Activated CD8-positive, alpha-beta T cell treated with anti-CD3 and anti-CD28 coated beads for 36 hours (primary cell): ENCODE measurements around the gene DIAPH3. TPM values are rescaled to one million over a fixed set of nuclear protein-coding genes. Genes with fewer than 3 reads are reported as not detected.
"Not testable (repeated sequence)": the region's sequence is repeated elsewhere in the genome, so short reads cannot be mapped to it uniquely, and the experiment has no call there.

ENCODE experiments used
- ATAC-seq: fragments of 200-7000 bp; cut with Tn5 transposase; one replicate; pipeline ENCODE4 v1.10.0; 2021; ENCODE audit warnings: mild to moderate bottlenecking, moderate library complexity
- CTCF ChIA-PET: fragments of 350-600 bp; sonication (Branson Sonifier 250); formaldehyde crosslinking; loops from one replicate; lab custom pipeline; 2021; ENCODE audit warnings: antibody characterized with exemption; lab: Charles Lee
- POLR2A ChIA-PET: fragments of 350-600 bp; sonication (Branson Sonifier 250); formaldehyde crosslinking; loops from one replicate; lab custom pipeline; 2021; ENCODE audit warnings: antibody characterized with exemption; lab: Charles Lee
- DNase-seq: peaks from one replicate; pipeline ENCODE4 v3.0.0-alpha.2; 2020
- H3K27ac Mint-ChIP-seq: one replicate; pipeline ENCODE4 v1.8.0; 2021; ENCODE audit warnings: mild to moderate bottlenecking, mixed read lengths
- H3K27me3 Mint-ChIP-seq: one replicate; pipeline ENCODE4 v1.8.0; 2021; ENCODE audit warnings: mixed read lengths
- H3K36me3 Mint-ChIP-seq: one replicate; pipeline ENCODE4 v1.8.0; 2021; ENCODE audit warnings: low read depth, mixed read lengths
- H3K4me1 Mint-ChIP-seq: one replicate; pipeline ENCODE4 v1.8.0; 2021; ENCODE audit warnings: low read depth, mixed read lengths
- H3K4me3 Mint-ChIP-seq: one replicate; pipeline ENCODE4 v1.8.0; 2021; ENCODE audit warnings: mild to moderate bottlenecking, moderate library complexity, mixed read lengths
- H3K9me3 Mint-ChIP-seq: one replicate; pipeline ENCODE4 v1.8.0; 2021; ENCODE audit warnings: mixed read lengths
- intact Hi-C: fragments of 100-400 bp; cut with micrococcal nuclease; formaldehyde crosslinking; loops from one replicate; pipeline ENCODE4 v1.10.0; 2022
- total RNA-seq, 2 experiments: library from RNA; stranded (reverse); gene quantifications; one replicate each; pipeline ENCODE4 v1.2.3, GENCODE V29; 2021
- TF ChIP-seq, protein P1 (sequence below): fragments of 200-600 bp; IDR thresholded peaks from one replicate; pipeline ENCODE4 v1.8.0; 2022; ENCODE audit warnings: antibody characterized with exemption, mild to moderate bottlenecking

DIAPH3 gene
- total RNA-seq, 2 experiments from 2014 or later, result 23.0 to 25.4 TPM

DNA sequence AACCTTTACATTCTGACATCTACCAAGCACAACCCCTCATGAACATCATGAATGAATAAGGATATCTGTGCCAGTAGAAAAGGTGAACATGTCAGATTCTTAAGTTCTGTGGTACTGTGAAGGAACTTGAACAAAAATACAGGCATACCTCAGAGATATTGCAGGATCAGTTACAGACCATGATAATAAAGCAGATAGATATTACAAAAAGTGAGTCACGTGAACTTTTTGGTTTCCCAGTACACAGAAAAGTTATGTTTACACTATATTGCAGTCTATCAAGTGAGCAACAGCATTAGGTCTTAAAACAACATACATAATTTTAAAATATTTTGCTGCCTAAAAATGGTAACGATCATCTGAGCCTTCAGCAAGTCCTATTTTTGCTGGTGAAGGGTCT lies 101.2 kb downstream of the DIAPH3 start:
- Mint-ChIP-seq H3K4me3 (no peak overlapping the region), H3K4me1 (peaks cover 3% of the 10 kb centered on the region), H3K27ac (no peak overlapping the region), H3K27me3 (no peaks in the 10 kb centered on the region), H3K36me3 (no peaks in the 10 kb centered on the region), H3K9me3 (no peaks in the 10 kb centered on the region)
- DNase-seq (no peak), ATAC-seq (no peak)
- intact Hi-C loops, result no loop called here
- POLR2A ChIA-PET, result no interaction called here
- TF ChIP-seq, protein P1, sequence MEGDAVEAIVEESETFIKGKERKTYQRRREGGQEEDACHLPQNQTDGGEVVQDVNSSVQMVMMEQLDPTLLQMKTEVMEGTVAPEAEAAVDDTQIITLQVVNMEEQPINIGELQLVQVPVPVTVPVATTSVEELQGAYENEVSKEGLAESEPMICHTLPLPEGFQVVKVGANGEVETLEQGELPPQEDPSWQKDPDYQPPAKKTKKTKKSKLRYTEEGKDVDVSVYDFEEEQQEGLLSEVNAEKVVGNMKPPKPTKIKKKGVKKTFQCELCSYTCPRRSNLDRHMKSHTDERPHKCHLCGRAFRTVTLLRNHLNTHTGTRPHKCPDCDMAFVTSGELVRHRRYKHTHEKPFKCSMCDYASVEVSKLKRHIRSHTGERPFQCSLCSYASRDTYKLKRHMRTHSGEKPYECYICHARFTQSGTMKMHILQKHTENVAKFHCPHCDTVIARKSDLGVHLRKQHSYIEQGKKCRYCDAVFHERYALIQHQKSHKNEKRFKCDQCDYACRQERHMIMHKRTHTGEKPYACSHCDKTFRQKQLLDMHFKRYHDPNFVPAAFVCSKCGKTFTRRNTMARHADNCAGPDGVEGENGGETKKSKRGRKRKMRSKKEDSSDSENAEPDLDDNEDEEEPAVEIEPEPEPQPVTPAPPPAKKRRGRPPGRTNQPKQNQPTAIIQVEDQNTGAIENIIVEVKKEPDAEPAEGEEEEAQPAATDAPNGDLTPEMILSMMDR, result no peak
- CTCF ChIA-PET, result no interaction called here

DNA sequence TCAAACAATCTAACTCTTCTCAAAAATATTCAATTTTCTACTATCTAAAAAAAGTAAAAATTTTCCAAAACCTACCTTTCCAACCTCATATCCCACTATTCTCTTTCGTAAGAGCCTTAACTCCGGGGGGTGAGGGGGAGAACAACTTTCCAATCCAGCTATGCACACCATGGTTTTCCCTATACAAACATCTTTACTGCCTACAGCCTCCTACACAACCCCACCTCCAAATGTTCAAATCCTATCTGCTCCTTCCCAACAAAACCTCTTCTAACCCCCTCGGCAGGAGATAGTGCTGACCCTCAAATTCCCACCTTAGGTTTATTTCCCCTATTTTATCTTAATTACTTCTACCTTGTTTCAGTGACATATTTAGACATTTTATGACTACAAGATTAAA lies 102.0 kb downstream of the DIAPH3 start:
- no peaks in the 10 kb centered on the region for H3K27me3 Mint-ChIP-seq
- POLR2A ChIA-PET, result no interaction called here
- ATAC-seq (no peak), DNase-seq (no peak)
- no peak overlapping the region for H3K4me3 Mint-ChIP-seq
- H3K27ac Mint-ChIP-seq, result no peak overlapping the region
- CTCF ChIA-PET, result no interaction called here
- no peaks in the 10 kb centered on the region for H3K9me3 Mint-ChIP-seq
- no peaks in the 10 kb centered on the region for H3K36me3 Mint-ChIP-seq
- TF ChIP-seq, protein P1, result no peak
- intact Hi-C loops, result no loop called here
- H3K4me1 Mint-ChIP-seq, result peaks cover 3% of the 10 kb centered on the region

DNA sequence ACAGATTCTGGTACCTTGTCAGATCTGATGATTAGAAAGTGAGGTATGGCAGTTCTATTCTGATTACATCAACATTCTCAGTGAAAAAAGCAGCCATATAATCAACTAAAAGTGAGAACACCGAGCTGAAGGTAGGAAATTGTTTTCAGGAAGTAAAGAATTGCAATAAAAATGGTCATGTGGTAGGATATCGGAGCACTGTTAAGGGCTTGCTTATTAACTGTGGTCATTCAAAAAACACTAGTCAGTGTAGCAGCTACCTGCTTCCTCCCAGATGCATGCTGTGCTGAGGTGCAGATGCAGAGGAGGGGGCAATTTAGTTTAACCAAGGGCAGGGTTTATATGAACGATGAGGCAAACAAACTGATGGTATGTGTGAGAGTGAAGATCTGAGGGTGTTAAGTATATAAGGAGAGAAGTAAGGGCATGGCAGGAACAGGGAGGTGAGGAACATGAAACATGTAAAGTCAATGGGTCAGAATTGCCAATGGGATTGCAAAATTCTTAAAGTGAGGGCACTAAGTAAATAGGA lies 111.9 kb downstream of the DIAPH3 start:
- ChIA-PET POLR2A (no interaction called here), CTCF (no interaction called here)
- ATAC-seq (no peak), DNase-seq (no peak)
- no peaks in the 10 kb centered on the region for H3K9me3 Mint-ChIP-seq
- no peaks in the 10 kb centered on the region for H3K36me3 Mint-ChIP-seq
- H3K27ac Mint-ChIP-seq, result no peak overlapping the region
- H3K4me1 Mint-ChIP-seq, result no peaks in the 10 kb centered on the region
- H3K27me3 Mint-ChIP-seq, result no peaks in the 10 kb centered on the region
- intact Hi-C loops, result no loop called here
- no peak overlapping the region for H3K4me3 Mint-ChIP-seq
- TF ChIP-seq, protein P1, result no peak

DNA sequence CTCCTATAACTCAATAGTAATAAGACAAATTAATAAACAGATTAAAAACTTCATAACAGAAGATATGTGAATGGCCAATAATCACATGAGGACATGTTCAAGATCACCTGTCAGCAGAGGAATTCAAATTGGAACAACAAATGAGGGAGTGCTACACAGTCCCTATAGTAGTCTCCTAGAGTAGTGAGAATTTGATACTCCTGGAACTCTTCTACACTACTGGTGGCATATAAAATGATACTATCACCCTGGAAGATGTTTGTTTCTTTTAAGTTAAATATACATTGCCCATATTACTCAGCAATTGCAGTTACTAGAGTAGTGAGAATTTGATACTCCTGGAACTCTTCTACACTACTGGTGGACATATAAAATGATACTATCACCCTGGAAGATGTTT lies 115.4 kb downstream of the DIAPH3 start:
- H3K4me3 Mint-ChIP-seq, H3K27ac Mint-ChIP-seq, ATAC-seq, H3K36me3 Mint-ChIP-seq, intact Hi-C loops, H3K4me1 Mint-ChIP-seq, H3K9me3 Mint-ChIP-seq, CTCF ChIA-PET, DNase-seq, H3K27me3 Mint-ChIP-seq, POLR2A ChIA-PET: not testable (repeated sequence)

DNA sequence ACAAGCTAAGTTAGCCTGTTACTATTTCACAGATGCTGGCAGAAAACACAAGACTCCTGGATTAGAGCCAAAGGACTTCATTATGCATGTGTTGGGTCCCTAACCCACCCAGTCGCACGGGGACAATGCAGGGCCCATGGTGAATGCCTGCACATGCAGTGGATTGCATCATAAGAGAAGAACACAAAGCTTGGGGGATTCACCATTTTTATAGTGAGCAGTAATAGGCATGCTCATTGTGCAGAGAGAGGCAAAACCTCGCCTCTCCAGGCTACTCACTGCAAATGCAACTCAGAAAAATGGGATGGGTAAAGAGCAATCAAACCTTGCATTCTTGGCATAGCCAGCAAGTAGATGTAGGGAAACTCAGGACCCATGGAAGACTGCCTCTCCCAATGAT lies 115.8 kb downstream of the DIAPH3 start:
- H3K4me3 Mint-ChIP-seq, result no peak overlapping the region
- no peaks in the 10 kb centered on the region for H3K4me1 Mint-ChIP-seq
- POLR2A ChIA-PET, result no interaction called here
- TF ChIP-seq, protein P1, result no peak
- no peaks in the 10 kb centered on the region for H3K27me3 Mint-ChIP-seq
- ATAC-seq, result no peak
- no peak for DNase-seq
- intact Hi-C loops, result no loop called here
- peaks cover 2% of the 10 kb centered on the region for H3K9me3 Mint-ChIP-seq
- no peak overlapping the region for H3K27ac Mint-ChIP-seq
- CTCF ChIA-PET, result no interaction called here
- H3K36me3 Mint-ChIP-seq, result peaks cover 4% of the 10 kb centered on the region
